ENCODE results near the gene OR10G8. TPM values are rescaled to one million over a fixed set of nuclear protein-coding genes. Genes with fewer than 3 reads are reported as not detected.
"Not testable (repeated sequence)": the region's sequence is repeated elsewhere in the genome, so short reads cannot be mapped to it uniquely, and the experiment has no call there.

OR10G8 gene, protein sequence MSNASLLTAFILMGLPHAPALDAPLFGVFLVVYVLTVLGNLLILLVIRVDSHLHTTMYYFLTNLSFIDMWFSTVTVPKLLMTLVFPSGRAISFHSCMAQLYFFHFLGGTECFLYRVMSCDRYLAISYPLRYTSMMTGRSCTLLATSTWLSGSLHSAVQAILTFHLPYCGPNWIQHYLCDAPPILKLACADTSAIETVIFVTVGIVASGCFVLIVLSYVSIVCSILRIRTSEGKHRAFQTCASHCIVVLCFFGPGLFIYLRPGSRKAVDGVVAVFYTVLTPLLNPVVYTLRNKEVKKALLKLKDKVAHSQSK
- not detected for total RNA-seq

DNA sequence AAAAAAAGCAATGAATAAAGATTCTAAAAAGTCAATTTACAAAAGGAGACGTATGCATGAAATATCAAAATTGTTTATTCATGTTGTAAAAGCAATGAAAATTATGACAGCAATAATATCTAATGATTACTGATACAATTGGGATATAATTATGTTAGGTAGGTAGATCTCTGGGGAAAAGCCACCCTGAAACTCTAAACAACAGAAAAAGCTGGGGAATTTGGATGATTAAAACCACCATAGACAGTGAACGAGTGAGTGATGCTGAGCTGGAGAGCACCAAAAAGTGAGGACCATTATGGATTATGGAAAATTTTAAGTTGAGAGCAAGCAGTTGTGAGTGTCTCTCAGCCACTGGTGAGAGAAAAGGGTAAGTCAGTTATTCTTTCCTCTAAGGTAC, at the start of gene OR10G8:
Gene OR10G8, plus strand, starts transcription at position 301 of the 400 bp plus-strand sequence. CDS start 2,825 bp downstream, outside the sequence.
- Mint-ChIP-seq H3K27ac (no peak within 1 kb of the TSS), H3K4me3 (no peak within 1 kb of the TSS), H3K27me3 (ENCODE audit: low read depth) (no peaks in the 10 kb centered on the region), H3K4me1 (ENCODE audit: low read depth) (no peaks in the 10 kb centered on the region), H3K9me3 (ENCODE audit: insufficient read depth) (no peaks in the 10 kb centered on the region), H3K36me3 (ENCODE audit: low read depth) (no peaks in the 10 kb centered on the region)
- no peak for ATAC-seq
- DNase-seq, result no peak
- CTCF ChIA-PET, result no interaction called here
- POLR2A ChIA-PET, result no interaction called here

DNA sequence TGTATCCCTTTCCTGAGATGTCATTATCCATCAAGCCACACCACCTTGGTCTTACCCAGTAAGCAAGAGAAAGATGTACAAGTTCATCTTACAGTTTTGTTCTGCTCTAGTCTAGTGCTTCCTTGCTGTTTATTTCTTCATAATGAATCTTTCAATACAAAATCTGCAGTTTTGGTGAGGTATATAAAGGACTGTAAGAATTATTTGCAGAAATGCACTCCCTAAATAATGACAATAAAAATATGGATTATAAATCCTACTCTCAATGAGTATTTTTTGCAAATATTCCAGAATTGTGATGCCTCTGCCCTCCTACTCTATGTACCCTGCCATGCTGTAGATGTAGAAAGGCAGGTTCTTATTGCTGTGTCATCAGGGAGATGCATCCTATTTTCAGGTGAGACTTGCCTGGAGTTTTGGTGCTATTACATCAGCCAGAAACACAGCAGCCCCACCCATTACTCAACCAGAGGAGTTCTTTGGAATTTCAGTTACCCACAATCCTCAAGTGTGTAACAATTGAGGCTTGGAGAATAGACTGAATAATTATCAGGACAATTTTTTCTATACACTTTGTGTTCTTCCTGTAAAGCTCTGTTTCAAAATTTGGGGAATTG, 48.8 kb upstream of the OR10G8 start, which contains the start of gene OR10S1:
Gene OR10S1, minus strand, starts transcription at position 51 of the 617 bp plus-strand sequence. CDS start 117 bp downstream, outside the sequence.
- peaks cover 5% of the 10 kb centered on the region for H3K4me1 Mint-ChIP-seq (ENCODE audit: low read depth)
- H3K9me3 Mint-ChIP-seq (ENCODE audit: insufficient read depth), result no peaks in the 10 kb centered on the region
- POLR2A ChIA-PET, result no interaction called here
- DNase-seq (no peak), ATAC-seq (no peak)
- no peaks in the 10 kb centered on the region for H3K36me3 Mint-ChIP-seq (ENCODE audit: low read depth)
- no peak within 1 kb of the TSS for H3K27ac Mint-ChIP-seq
- no peak within 1 kb of the TSS for H3K4me3 Mint-ChIP-seq
- CTCF ChIA-PET, result no interaction called here
- no peaks in the 10 kb centered on the region for H3K27me3 Mint-ChIP-seq (ENCODE audit: low read depth)

DNA sequence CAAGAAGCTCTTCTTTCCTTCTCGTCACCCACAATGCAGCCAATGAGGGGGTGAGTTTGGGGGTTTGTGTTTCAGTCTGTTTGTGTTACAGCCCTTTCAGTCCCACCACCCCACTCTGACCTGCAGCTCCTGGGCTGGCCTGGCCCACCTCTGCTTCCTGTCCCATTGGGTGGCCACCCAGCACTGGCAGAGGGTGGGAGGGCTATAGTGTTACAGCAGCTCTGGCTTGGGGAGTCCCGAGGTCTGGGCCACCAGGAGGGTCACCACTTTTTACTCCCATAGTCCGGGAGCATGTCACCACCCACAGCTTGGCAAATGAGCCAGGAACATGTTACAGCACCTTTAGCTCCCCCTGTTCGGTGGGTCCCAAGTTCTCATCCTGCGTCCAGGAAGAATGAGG, 47.3 kb upstream of the OR10G8 start:
- H3K4me3 Mint-ChIP-seq, result no peak overlapping the region
- DNase-seq, result no peak
- POLR2A ChIA-PET, result no interaction called here
- CTCF ChIA-PET, result no interaction called here
- no peaks in the 10 kb centered on the region for H3K27me3 Mint-ChIP-seq (ENCODE audit: low read depth)
- H3K4me1 Mint-ChIP-seq (ENCODE audit: low read depth), result peaks cover 5% of the 10 kb centered on the region
- no peaks in the 10 kb centered on the region for H3K9me3 Mint-ChIP-seq (ENCODE audit: insufficient read depth)
- ATAC-seq, result no peak
- H3K27ac Mint-ChIP-seq, result no peak overlapping the region
- H3K36me3 Mint-ChIP-seq (ENCODE audit: low read depth), result no peaks in the 10 kb centered on the region

DNA sequence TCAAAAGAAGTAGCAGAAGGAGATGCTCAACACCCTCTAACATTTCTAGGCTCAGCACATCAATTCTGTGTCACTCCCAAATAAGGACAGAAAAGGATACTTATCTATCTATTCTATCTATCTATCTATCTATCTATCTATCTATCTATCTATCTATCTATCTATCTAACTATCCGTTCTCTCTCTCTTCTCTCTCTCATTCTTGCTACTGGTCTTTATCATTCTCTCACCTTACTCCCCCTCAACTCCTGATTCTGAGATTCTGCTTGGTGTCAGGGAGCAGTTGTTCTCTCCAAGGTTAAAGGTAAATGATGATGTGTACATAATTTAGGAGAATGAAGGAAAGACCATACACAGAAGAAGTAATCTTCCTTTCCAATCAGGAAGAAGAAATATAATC, 31.5 kb upstream of the OR10G8 start, which contains the start of gene OR10G6:
Gene OR10G6, minus strand, starts transcription at position 43 of the 400 bp plus-strand sequence. Its CDS starts 0 bp downstream, at position 43.
- H3K4me3 Mint-ChIP-seq, result no peak within 1 kb of the TSS
- H3K4me1 Mint-ChIP-seq (ENCODE audit: low read depth), result no peaks in the 10 kb centered on the region
- DNase-seq (no peak), ATAC-seq (no peak)
- H3K27me3 Mint-ChIP-seq (ENCODE audit: low read depth), result no peaks in the 10 kb centered on the region
- H3K27ac Mint-ChIP-seq, result no peak within 1 kb of the TSS
- ChIA-PET POLR2A (no interaction called here), CTCF (no interaction called here)
- no peaks in the 10 kb centered on the region for H3K36me3 Mint-ChIP-seq (ENCODE audit: low read depth)
- H3K9me3 Mint-ChIP-seq (ENCODE audit: insufficient read depth), result no peaks in the 10 kb centered on the region

GRCh38 chr11:124012697-124013096, 13.9 kb upstream of the OR10G8 start, which contains the start of gene OR10G4:
Gene OR10G4, plus strand, starts transcription at chr11:124012997. Its CDS starts 2,578 bp downstream, at chr11:124015575.
- POLR2A ChIA-PET, result no interaction called here
- CTCF ChIA-PET, result no interaction called here

DNA sequence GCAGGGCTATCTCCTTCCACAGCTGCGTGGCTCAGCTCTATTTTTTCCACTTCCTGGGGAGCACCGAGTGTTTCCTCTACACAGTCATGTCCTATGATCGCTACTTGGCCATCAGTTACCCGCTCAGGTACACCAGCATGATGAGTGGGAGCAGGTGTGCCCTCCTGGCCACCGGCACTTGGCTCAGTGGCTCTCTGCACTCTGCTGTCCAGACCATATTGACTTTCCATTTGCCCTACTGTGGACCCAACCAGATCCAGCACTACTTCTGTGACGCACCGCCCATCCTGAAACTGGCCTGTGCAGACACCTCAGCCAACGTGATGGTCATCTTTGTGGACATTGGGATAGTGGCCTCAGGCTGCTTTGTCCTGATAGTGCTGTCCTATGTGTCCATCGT, 10.8 kb upstream of the OR10G8 start:
- H3K4me3 Mint-ChIP-seq; H3K4me1 Mint-ChIP-seq (ENCODE audit: low read depth); POLR2A ChIA-PET; H3K9me3 Mint-ChIP-seq (ENCODE audit: insufficient read depth); ATAC-seq; CTCF ChIA-PET; H3K27me3 Mint-ChIP-seq (ENCODE audit: low read depth); DNase-seq; H3K27ac Mint-ChIP-seq; H3K36me3 Mint-ChIP-seq (ENCODE audit: low read depth): not testable (repeated sequence)

More at GRCh38 chr11:124012697-124013096, 13.9 kb upstream of the OR10G8 start, which contains the start of gene OR10G4:
- Mint-ChIP-seq H3K4me1 (ENCODE audit: low read depth) (no peaks in the 10 kb centered on the region), H3K27me3 (ENCODE audit: low read depth) (peaks cover 1% of the 10 kb centered on the region), H3K36me3 (ENCODE audit: low read depth) (no peaks in the 10 kb centered on the region), H3K27ac (no peak within 1 kb of the TSS), H3K9me3 (ENCODE audit: insufficient read depth) (no peaks in the 10 kb centered on the region), H3K4me3 (no peak within 1 kb of the TSS)
- no peak for ATAC-seq
- no peak for DNase-seq

- no peaks in the 10 kb centered on the region for H3K4me1 Mint-ChIP-seq (ENCODE audit: low read depth)
- no peaks in the 10 kb centered on the region for H3K36me3 Mint-ChIP-seq (ENCODE audit: low read depth)
- ChIA-PET CTCF (no interaction called here), POLR2A (no interaction called here)
- DNase-seq (no peak), ATAC-seq (no peak)
- H3K4me3 Mint-ChIP-seq, result no peak overlapping the region
- no peaks in the 10 kb centered on the region for H3K9me3 Mint-ChIP-seq (ENCODE audit: insufficient read depth)
- H3K27ac Mint-ChIP-seq, result no peak overlapping the region
- H3K27me3 Mint-ChIP-seq (ENCODE audit: low read depth), result no peaks in the 10 kb centered on the region
Measured at GRCh38 chr11:124036666-124037065, 10.1 kb downstream of the OR10G8 start.

- H3K36me3 Mint-ChIP-seq (ENCODE audit: low read depth), result no peaks in the 10 kb centered on the region
- CTCF ChIA-PET, result no interaction called here
- POLR2A ChIA-PET, result no interaction called here
- no peak overlapping the region for H3K27ac Mint-ChIP-seq
- no peaks in the 10 kb centered on the region for H3K27me3 Mint-ChIP-seq (ENCODE audit: low read depth)
- no peaks in the 10 kb centered on the region for H3K4me1 Mint-ChIP-seq (ENCODE audit: low read depth)
- DNase-seq, result no peak
- H3K4me3 Mint-ChIP-seq, result no peak overlapping the region
- ATAC-seq, result no peak
- H3K9me3 Mint-ChIP-seq (ENCODE audit: insufficient read depth), result no peaks in the 10 kb centered on the region
Measured at GRCh38 chr11:124039557-124039956, 13.0 kb downstream of the OR10G8 start.

DNA sequence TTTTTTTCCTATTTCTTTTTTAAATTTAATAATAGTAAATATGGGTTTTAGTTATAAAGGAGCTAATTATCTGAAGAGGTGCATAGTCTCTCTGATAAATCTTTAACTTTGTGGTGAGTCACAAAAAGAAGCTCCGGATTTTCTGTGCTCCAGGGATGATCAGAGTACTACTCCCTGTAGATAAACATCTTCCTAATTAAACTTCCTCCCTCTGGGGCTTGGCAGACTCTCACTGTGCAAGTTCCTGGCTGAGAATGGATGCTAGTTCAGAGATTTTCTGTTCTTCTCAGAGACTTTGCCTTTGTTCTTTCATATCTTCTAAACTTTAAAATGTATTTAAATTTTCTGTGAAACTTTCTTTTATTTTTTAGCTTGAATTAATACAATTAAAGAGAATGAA, 14.7 kb downstream of the OR10G8 start, which contains the start of gene OR10G7:
Gene OR10G7, minus strand, starts transcription at position 72 of the 400 bp plus-strand sequence. CDS start 2,324 bp downstream, outside the sequence.
- no peak within 1 kb of the TSS for H3K4me3 Mint-ChIP-seq
- CTCF ChIA-PET, result no interaction called here
- H3K27me3 Mint-ChIP-seq (ENCODE audit: low read depth), result no peaks in the 10 kb centered on the region
- H3K36me3 Mint-ChIP-seq (ENCODE audit: low read depth), result no peaks in the 10 kb centered on the region
- no peak for DNase-seq
- no peaks in the 10 kb centered on the region for H3K4me1 Mint-ChIP-seq (ENCODE audit: low read depth)
- H3K27ac Mint-ChIP-seq, result no peak within 1 kb of the TSS
- POLR2A ChIA-PET, result no interaction called here
- no peaks in the 10 kb centered on the region for H3K9me3 Mint-ChIP-seq (ENCODE audit: insufficient read depth)
- ATAC-seq, result no peak

DNA sequence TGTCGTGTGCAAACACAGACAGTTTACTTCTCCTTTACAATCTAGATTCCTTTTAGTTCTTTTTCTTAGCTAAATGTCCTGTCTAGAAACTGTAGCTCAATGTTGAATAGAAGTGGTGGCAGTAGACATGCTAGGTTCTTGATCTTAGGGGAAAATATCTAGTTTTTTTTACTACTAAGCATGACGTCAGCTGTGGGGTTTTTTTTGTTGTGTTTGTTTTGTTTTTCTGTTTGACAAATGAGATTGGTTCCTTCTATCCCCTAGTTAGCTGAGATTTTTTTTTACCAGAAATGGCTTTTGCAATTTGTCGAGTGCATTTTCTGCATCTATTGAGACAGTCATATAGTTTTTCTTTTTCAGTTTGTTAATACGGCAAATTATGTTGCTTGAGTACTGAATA, 16.8 kb downstream of the OR10G8 start:
- H3K27me3 Mint-ChIP-seq (ENCODE audit: low read depth), result no peaks in the 10 kb centered on the region
- ChIA-PET CTCF (no interaction called here), POLR2A (no interaction called here)
- H3K36me3 Mint-ChIP-seq (ENCODE audit: low read depth), result no peaks in the 10 kb centered on the region
- ATAC-seq (no peak), DNase-seq (no peak)
- no peaks in the 10 kb centered on the region for H3K9me3 Mint-ChIP-seq (ENCODE audit: insufficient read depth)
- no peaks in the 10 kb centered on the region for H3K4me1 Mint-ChIP-seq (ENCODE audit: low read depth)
- no peak overlapping the region for H3K4me3 Mint-ChIP-seq
- H3K27ac Mint-ChIP-seq, result no peak overlapping the region

DNA sequence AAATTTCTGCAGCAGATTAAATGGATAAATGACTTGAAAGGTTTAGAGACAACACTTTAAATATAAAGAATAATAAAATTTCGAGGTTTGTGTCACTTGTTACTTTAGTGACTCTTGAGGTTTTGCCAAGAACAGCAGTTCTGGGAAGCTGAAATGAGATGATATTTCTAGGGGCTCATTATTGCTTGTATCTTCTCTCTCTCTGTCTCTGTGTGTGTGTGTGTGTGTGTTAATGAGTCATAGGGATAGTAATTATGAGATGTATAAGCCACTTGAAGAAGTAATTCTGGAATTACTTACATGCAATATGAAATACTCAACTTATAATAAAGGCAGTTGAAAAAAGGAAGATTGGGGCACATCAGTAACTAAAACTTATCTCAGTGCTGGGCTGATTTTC, 24.1 kb downstream of the OR10G8 start:
- H3K27me3 Mint-ChIP-seq (ENCODE audit: low read depth), result no peaks in the 10 kb centered on the region
- no peak overlapping the region for H3K4me3 Mint-ChIP-seq
- no peaks in the 10 kb centered on the region for H3K9me3 Mint-ChIP-seq (ENCODE audit: insufficient read depth)
- no peak for DNase-seq
- no peaks in the 10 kb centered on the region for H3K36me3 Mint-ChIP-seq (ENCODE audit: low read depth)
- no peak overlapping the region for H3K27ac Mint-ChIP-seq
- H3K4me1 Mint-ChIP-seq (ENCODE audit: low read depth), result no peaks in the 10 kb centered on the region
- CTCF ChIA-PET, result interaction anchor here (1.1 kb wide), 1 partner anchor 16 kb away, joined by 3 read pairs; no protein-coding TSS in a partner anchor
- POLR2A ChIA-PET, result no interaction called here
- no peak for ATAC-seq

- no peak for DNase-seq
- ChIA-PET CTCF (no interaction called here), POLR2A (no interaction called here)
- Mint-ChIP-seq H3K4me1 (ENCODE audit: low read depth) (no peaks in the 10 kb centered on the region), H3K36me3 (ENCODE audit: low read depth) (no peaks in the 10 kb centered on the region), H3K4me3 (no peak overlapping the region), H3K27ac (no peak overlapping the region), H3K9me3 (ENCODE audit: insufficient read depth) (no peaks in the 10 kb centered on the region), H3K27me3 (ENCODE audit: low read depth) (peaks cover 1% of the 10 kb centered on the region)
- ATAC-seq, result no peak
Measured at GRCh38 chr11:124052966-124053365, 26.4 kb downstream of the OR10G8 start.
